ENCODE measurements around the gene ALDH18A1. TPM values are rescaled to one million over a fixed set of nuclear protein-coding genes. Genes with fewer than 3 reads are reported as not detected.
A peak's percentile ranks its signal among the peaks of the same experiment; 100 is the strongest.

Gene ALDH18A1
- total RNA-seq, 1 donor from 2014 or later: 42.6 TPM

- ATAC-seq: no peak
Observed at GRCh38 chr10:95574649-95575365, 81.7 kb downstream of the ALDH18A1 start.

- peak; percentile 91 for ATAC-seq
Observed at GRCh38 chr10:95573964-95574604, 82.4 kb downstream of the ALDH18A1 start.

- no peak for ATAC-seq
Observed at GRCh38 chr10:95573527-95573926, 83.0 kb downstream of the ALDH18A1 start.

GRCh38 chr10:95572131-95572820 lies 84.2 kb downstream of the ALDH18A1 start:
- no peak for ATAC-seq

GRCh38 chr10:95571390-95571789 lies 85.1 kb downstream of the ALDH18A1 start:
- no peak for ATAC-seq

GRCh38 chr10:95569368-95569767 lies 87.1 kb downstream of the ALDH18A1 start:
- ATAC-seq: no peak

GRCh38 chr10:95567903-95568630 lies 88.4 kb downstream of the ALDH18A1 start:
- no peak for ATAC-seq

- ATAC-seq: no peak
Observed at GRCh38 chr10:95566136-95566535, 90.4 kb downstream of the ALDH18A1 start.

- ATAC-seq: no peak
Observed at GRCh38 chr10:95565336-95565735, 91.2 kb downstream of the ALDH18A1 start.

GRCh38 chr10:95564291-95564690 lies 92.2 kb downstream of the ALDH18A1 start:
- no peak for ATAC-seq

- no peak for ATAC-seq
Observed at GRCh38 chr10:95562341-95562965, 94.1 kb downstream of the ALDH18A1 start.

- ATAC-seq: no peak
Observed at GRCh38 chr10:95561864-95562177, 94.7 kb downstream of the ALDH18A1 start.

GRCh38 chr10:95561177-95561863 lies 95.2 kb downstream of the ALDH18A1 start, which contains the start of gene SORBS1:
Gene SORBS1, minus strand, starts transcription at chr10:95561371. Its CDS starts 120,236 bp downstream, at chr10:95441135.
- peak; percentile 100 for ATAC-seq

- no peak for ATAC-seq
Observed at GRCh38 chr10:95560278-95561176, 96.0 kb downstream of the ALDH18A1 start.

GRCh38 chr10:95559896-95560277 lies 96.6 kb downstream of the ALDH18A1 start:
- ATAC-seq: no peak

- ATAC-seq: no peak
Observed at GRCh38 chr10:95559471-95559870, 97.0 kb downstream of the ALDH18A1 start.

- ATAC-seq: no peak
Observed at GRCh38 chr10:95558593-95559320, 97.8 kb downstream of the ALDH18A1 start.

GRCh38 chr10:95556994-95557767 lies 99.3 kb downstream of the ALDH18A1 start:
- ATAC-seq: no peak
